HG03175 (cell line): ENCODE results near the gene PTAR1.

Source experiments
- ATAC-seq: cut with Tn5 transposase; IDR thresholded peaks from one replicate; pipeline ENCODE4 v1.9.1; 2021; ENCODE audit warnings: mild to moderate bottlenecking, moderate library complexity; ENCODE audit not compliant: unreplicated experiment

The PTAR1 gene

DNA sequence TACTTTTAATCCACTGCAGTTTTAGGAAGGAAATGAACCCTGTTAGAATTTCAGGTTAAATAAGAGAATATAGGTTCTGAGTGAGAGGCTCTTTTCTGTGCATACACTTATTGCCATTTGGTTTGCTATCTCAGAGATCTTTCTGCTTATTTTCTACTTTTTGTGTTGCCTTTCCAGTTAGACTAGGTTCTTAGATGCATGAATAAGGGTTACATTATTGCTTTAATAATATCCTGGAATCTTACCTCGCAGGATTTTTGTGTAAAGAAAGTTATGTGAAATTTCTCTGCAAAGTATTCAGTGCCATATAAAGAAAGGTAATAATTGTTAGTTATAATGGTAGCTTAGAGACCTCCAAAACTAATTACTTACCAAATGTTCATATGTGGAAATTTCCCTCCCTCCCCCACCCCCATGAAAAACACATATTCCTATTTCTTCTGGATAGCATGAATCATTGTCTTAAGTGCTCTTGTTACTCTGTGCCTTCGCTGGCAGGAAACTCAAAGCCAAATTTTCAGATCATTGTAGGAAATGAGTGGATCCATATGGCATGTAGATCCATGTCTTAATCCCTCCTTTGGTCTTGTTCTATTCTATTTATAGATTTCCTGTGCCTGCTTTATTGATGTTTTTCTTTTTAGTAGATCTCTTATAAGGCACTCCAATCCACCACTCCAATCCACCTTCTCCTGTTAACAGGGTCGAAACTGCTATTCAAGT lies 84.9 kb downstream of the PTAR1 start:
- no peak for ATAC-seq

GRCh38 chr9:69674112-69674685 lies 85.6 kb downstream of the PTAR1 start:
- ATAC-seq, result no peak

DNA sequence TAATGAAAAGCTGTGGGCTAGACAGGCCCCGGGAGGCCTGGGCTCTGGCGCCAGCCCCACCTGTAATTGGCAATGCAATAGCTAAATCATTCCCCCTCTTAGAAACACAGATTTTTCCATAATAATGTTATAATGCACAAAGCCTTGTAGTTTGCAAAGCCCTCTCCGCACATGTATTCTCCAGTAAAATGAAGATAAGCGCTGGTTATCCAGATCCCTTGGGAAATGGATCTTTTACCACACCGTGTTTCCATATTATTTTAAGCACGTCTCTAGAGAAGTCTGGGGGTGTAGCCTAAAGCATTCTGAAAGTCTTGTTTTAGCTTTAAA lies 86.5 kb downstream of the PTAR1 start:
- no peak for ATAC-seq

DNA sequence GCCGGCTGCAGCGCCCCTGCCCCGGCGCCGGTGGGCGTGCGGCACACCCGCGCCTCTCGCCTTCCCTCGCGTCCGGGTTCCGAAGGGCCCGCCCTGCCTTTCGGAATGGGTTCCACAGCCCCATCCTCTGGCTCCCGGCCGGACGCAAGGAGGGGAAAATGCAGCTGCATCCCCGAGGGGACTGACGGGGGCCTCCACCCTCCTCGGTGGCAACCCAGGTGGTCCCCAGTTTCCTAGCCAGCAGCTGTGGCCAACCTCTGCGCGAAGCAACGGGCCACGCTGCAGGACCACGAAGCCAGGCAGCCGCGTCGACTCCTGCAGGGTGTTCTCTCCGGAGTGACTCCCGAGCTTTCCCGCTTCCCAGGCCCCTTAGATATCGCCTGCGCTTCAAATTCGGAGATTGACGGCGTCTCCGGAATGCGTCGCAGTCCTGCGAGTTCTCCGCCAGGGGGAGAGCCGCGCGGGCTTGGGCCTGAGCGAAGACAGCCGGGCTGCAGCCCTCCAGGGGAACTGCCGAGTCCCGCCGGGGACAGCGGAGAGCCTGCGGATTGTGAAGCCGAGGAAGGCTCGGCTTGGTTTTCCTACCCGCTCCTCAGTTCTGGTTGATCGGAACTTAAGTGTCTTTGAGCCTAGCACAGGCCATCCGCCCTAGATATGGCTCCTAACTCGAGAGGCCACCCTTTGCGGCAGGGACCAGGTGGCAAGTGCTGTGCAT lies 87.1 kb downstream of the PTAR1 start:
- peak; percentile 95 for ATAC-seq

DNA sequence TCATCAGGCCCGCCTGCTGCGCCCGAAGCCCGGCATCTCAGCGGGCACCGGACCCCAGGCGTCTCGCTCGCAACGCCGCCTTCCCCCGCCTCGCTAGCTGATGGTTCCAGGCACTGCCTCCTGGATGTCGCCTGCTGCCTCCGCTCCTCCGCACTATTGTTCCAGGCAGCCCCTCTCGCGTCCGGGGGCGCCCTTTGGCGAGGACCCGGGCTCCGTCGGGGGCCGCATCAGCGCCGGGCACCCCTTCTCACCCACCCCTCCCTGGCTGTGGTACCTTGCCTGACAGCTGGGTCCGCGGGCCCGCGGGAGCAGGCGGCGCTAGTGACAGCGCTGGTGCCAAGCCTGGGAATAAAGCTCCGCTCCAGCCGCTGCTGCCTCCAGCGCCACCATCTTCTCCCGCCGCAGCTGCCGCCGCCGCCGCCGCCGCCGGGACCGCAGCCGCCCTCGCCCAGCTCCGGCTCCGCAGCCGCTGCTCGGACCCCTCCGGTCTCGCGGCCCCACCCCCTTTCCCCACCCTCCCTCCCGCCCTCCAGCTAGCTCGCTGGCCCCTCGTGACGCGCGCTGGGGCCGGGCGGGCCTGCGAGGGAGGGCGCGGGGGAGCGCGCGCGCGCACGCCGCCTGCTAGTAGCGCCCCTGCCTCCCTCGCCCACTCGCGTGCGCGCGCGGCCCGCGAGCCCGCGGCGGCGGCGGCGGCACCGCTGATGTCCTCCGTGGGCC lies 87.8 kb downstream of the PTAR1 start, which contains the start of gene APBA1:
Gene APBA1 (minus strand): TSS at position 493 of the 717 bp plus-strand sequence.
- peak; percentile 46 for ATAC-seq

DNA sequence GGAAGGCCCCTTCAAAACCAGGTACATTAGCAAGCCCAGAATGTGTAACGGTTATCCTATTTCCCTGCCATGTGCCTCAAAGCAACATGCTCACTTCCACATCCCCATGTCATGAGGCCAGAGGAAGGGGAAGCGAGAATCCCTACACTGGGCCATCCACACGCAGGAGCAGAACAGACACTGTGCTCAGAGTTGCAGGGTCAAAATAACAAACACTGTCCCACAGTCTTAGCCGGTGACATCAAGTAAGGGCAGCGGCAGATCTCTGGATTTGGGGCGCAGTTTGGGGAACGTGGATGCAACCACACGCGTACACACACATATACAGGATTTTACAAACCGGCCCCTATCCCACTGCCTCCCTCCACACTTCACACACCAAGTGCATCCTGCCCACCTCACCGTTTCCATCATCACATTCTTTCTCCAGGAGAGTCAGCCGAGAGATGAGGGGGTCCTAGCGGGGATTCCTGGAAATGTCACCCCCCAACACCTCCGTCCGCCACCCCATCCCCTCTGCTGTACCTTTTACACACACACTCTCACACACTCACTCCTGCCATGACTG lies 88.4 kb downstream of the PTAR1 start:
- no peak for ATAC-seq

DNA sequence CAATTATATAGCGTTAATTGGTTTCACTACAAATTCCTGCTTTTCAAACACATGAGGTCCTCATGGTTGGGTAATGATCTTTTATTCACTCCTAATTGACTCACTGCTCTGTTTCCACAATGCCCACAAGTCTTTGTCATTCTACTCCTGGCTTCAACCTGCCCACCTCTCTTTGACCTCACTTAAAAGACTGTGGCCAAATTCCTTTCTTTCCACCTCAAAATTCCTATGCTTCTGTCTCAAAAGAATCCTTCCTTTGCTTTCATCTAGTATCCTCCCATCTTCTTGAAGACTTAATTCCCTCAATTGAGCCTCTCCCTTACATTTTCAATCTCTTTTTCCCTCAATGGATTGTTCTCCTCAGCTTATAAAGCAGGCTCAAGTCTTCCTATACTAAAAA lies 92.5 kb downstream of the PTAR1 start:
- ATAC-seq, result no peak

DNA sequence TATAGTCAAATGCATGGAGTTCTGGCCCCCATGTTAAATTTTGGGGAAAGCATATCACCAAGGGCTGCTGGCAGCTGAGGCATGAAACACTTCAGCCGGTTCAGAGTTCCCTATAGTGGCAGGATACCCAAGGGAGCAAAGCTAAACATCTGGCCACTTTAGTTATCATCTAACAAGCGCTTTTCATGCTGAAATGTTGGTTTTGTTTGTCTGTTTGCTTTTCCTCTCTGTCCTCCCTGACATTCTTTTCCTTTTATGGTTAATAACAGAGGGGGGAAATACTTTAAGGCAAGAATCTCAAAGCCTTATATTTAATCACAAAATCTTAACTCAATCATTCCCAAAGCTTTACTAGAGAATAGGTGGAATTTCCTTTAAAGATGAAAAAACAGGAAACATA lies 99.5 kb downstream of the PTAR1 start:
- ATAC-seq, result no peak
